ENCODE measurements around the gene PRKAG2.

PRKAG2 gene

DNA sequence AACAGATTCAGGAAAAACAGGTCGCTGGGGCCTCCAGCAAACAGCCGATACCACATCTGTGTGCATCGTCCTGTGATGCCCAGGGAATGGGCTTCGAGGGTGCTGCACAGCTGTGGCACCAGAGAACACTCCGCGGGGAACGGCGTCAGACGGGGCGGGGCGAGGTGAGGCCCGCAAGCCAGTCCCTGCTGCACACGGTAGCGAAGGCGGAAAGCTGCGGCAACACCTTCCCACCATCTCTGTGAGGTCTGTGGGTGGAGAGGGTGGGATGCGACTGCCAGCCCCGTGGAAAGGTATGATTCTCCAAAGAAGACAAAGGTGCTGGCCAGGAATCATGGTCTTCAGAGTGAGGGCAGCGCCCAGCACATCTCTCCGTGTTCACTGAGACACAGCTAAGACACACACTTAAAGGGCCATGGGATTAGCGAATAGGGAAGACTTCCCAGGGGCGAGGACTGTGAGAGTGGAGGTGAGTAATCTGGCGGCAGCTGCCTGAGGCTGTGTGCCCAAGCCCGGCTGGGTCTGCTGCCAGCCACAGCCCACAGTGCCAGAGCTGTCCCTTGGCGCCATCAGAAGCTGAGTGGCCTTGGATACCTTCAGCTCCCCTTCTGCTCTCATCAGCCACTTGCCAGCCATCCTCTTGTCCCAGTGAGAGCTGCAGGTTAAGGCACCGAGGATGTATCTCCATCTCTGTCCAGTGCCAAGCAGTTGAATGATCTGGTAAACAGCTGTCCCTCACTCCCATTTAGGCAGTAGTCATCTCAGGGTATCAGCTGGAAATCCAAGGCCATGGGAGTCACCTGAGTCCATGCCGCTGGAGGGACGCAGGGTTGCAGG, 17.6 kb downstream of the PRKAG2 start:
- no peaks in the 10 kb centered on the region for H3K36me3 ChIP-seq (ENCODE audit: control insufficient read depth, insufficient read depth, low read length)
- H3K4me1 ChIP-seq (ENCODE audit: control insufficient read depth, insufficient read depth, low read length): peaks cover 4% of the 10 kb centered on the region
- no peaks in the 10 kb centered on the region for H3K27me3 ChIP-seq (ENCODE audit: control insufficient read depth, insufficient read depth, low read length, poor library complexity, severe bottlenecking)
- 92% methylated on average over 28 of the region's 28 CpGs for WGBS, 2 experiments
- no peaks in the 10 kb centered on the region for H3K9me3 ChIP-seq (ENCODE audit: control insufficient read depth, low read length)
- H3K27ac ChIP-seq (ENCODE audit: insufficient read depth, low read depth, low read length, poor library complexity, severe bottlenecking): no peak overlapping the region
- no peak overlapping the region for H3K4me3 ChIP-seq (ENCODE audit: insufficient read depth, low read depth, low read length)

DNA sequence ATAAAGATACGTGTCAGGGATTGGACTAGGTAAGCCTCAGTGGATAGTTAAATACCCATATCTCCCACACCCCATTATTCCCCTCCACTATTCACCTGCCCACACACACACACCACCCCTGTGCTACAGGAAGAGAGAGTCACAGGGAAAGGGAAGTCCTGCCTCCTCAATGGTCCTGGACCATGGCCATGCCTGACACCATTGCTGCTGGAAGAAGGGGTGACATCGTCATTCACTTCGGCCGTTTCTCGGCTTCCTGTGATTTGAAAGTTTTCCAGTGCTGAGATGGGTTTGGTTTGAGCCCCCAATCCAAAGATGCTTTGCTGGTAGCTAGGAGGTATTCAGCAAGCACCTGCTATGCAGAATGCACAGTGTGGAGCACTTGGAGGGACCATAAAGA, 18.5 kb downstream of the PRKAG2 start:
- Histone ChIP-seq H3K4me3 (ENCODE audit: insufficient read depth, low read depth, low read length) (no peak overlapping the region), H3K4me1 (ENCODE audit: control insufficient read depth, insufficient read depth, low read length) (peaks cover 4% of the 10 kb centered on the region), H3K27ac (ENCODE audit: insufficient read depth, low read depth, low read length, poor library complexity, severe bottlenecking) (no peak overlapping the region), H3K9me3 (ENCODE audit: control insufficient read depth, low read length) (no peaks in the 10 kb centered on the region), H3K36me3 (ENCODE audit: control insufficient read depth, insufficient read depth, low read length) (no peaks in the 10 kb centered on the region), H3K27me3 (ENCODE audit: control insufficient read depth, insufficient read depth, low read length, poor library complexity, severe bottlenecking) (no peaks in the 10 kb centered on the region)
- WGBS, 2 experiments: 94 to 99% methylated on average over 5 of the region's 5 CpGs

DNA sequence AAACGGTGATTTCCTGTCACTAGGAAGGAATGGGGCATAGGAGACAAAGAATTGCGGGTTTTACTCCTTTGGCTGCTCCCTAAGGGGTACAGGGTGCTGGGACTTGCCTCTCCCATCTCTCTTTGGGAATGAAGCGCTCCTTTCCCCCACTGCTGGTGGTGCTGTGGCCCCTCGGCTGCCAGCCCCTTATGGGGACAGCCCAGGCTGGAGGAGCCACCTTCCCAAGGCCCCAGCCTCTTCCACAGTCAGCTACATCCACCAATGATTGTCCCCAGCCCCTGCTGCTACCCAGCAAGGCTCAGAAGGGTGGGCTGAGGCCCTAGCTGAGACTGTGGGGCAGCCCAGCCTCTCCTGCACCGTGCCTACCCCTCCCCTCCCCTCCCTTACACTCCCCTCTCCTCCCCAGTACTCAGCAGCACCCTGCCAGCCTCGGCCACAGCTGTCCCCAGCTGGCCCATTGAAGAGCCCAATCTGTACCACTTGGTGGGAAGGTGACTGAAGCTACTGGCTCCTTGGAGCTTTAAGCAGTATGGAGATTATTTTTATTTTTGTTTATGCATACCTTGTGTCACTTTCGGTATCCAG, 19.0 kb downstream of the PRKAG2 start:
- H3K4me1 ChIP-seq (ENCODE audit: control insufficient read depth, insufficient read depth, low read length): peaks cover 4% of the 10 kb centered on the region
- no peaks in the 10 kb centered on the region for H3K36me3 ChIP-seq (ENCODE audit: control insufficient read depth, insufficient read depth, low read length)
- H3K27ac ChIP-seq (ENCODE audit: insufficient read depth, low read depth, low read length, poor library complexity, severe bottlenecking): no peak overlapping the region
- WGBS, 2 experiments: 69 to 78% methylated on average over 7 of the region's 7 CpGs
- no peak overlapping the region for H3K4me3 ChIP-seq (ENCODE audit: insufficient read depth, low read depth, low read length)
- no peaks in the 10 kb centered on the region for H3K9me3 ChIP-seq (ENCODE audit: control insufficient read depth, low read length)
- no peaks in the 10 kb centered on the region for H3K27me3 ChIP-seq (ENCODE audit: control insufficient read depth, insufficient read depth, low read length, poor library complexity, severe bottlenecking)

DNA sequence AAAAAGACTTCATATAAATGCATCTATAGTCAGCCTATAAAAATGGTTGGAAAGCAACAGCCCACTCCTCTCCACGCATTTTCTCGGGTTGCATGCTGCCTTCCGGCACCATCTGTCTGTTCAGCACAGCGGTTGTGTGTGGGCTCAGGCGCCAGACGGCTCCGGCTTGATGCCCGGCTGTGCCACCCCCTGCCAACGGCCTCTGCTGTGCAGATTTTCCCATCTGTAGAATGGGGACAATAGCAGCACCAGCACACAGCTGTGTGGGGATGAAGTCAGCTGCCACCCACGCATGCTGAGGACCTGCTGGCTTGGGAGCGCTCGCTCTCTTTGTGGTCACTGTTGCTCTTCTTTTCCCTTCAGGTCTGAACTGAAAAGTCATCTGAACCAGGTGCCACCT, 19.5 kb downstream of the PRKAG2 start:
- Histone ChIP-seq H3K27me3 (ENCODE audit: control insufficient read depth, insufficient read depth, low read length, poor library complexity, severe bottlenecking) (no peaks in the 10 kb centered on the region), H3K4me1 (ENCODE audit: control insufficient read depth, insufficient read depth, low read length) (peaks cover 4% of the 10 kb centered on the region), H3K9me3 (ENCODE audit: control insufficient read depth, low read length) (no peaks in the 10 kb centered on the region), H3K27ac (ENCODE audit: insufficient read depth, low read depth, low read length, poor library complexity, severe bottlenecking) (no peak overlapping the region), H3K36me3 (ENCODE audit: control insufficient read depth, insufficient read depth, low read length) (no peaks in the 10 kb centered on the region), H3K4me3 (ENCODE audit: insufficient read depth, low read depth, low read length) (no peak overlapping the region)
- WGBS, 2 experiments: 93% methylated on average over 12 of the region's 12 CpGs

DNA sequence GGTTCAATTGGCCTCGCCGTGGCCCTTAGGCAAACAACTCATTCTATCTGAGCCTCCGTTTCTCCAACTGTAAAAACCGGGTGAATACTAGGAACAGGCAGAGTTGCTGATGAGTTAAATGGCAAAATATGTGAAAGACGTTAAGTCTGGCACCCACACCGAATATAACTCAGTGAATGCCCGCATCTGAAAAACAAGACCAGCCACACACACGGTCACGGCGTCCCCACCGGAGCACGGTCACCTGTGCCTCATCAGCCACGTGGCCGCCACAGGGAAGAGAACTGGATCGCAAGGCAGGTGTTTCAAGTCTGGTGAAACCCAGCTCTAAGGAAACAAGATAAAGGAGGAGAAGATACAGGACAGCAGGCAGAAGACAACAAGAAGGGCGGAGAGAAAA, 20.4 kb downstream of the PRKAG2 start:
- no peak overlapping the region for H3K27ac ChIP-seq (ENCODE audit: insufficient read depth, low read depth, low read length, poor library complexity, severe bottlenecking)
- no peak overlapping the region for H3K4me3 ChIP-seq (ENCODE audit: insufficient read depth, low read depth, low read length)
- H3K9me3 ChIP-seq (ENCODE audit: control insufficient read depth, low read length): no peaks in the 10 kb centered on the region
- peaks cover 4% of the 10 kb centered on the region for H3K4me1 ChIP-seq (ENCODE audit: control insufficient read depth, insufficient read depth, low read length)
- 91 to 92% methylated on average over 16 of the region's 16 CpGs for WGBS, 2 experiments
- H3K36me3 ChIP-seq (ENCODE audit: control insufficient read depth, insufficient read depth, low read length): no peaks in the 10 kb centered on the region
- H3K27me3 ChIP-seq (ENCODE audit: control insufficient read depth, insufficient read depth, low read length, poor library complexity, severe bottlenecking): no peaks in the 10 kb centered on the region

DNA sequence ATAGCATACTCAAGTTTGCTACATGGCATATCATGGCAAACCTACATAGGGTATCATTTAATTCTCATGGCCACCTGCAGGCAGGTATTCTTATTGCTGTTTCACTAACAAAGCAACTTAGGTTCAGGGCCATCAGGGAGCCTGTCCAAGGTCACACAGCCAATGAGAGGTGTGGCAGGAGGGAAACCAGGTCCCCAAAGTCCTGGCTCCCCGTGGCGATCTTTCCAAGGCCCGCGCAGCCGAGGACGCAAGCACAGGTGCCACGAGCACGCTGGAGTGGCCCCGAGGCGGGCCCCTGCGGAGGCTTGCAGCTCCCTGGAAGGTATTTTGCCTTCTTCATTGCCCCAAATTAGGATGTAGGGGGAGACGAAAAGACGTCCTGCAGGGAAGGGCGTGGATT, 20.8 kb downstream of the PRKAG2 start:
- WGBS, 2 experiments: 87 to 89% methylated on average over 14 of the region's 14 CpGs
- H3K27ac ChIP-seq (ENCODE audit: insufficient read depth, low read depth, low read length, poor library complexity, severe bottlenecking): no peak overlapping the region
- H3K4me1 ChIP-seq (ENCODE audit: control insufficient read depth, insufficient read depth, low read length): peaks cover 4% of the 10 kb centered on the region
- H3K9me3 ChIP-seq (ENCODE audit: control insufficient read depth, low read length): no peaks in the 10 kb centered on the region
- H3K27me3 ChIP-seq (ENCODE audit: control insufficient read depth, insufficient read depth, low read length, poor library complexity, severe bottlenecking): no peaks in the 10 kb centered on the region
- no peaks in the 10 kb centered on the region for H3K36me3 ChIP-seq (ENCODE audit: control insufficient read depth, insufficient read depth, low read length)
- no peak overlapping the region for H3K4me3 ChIP-seq (ENCODE audit: insufficient read depth, low read depth, low read length)

DNA sequence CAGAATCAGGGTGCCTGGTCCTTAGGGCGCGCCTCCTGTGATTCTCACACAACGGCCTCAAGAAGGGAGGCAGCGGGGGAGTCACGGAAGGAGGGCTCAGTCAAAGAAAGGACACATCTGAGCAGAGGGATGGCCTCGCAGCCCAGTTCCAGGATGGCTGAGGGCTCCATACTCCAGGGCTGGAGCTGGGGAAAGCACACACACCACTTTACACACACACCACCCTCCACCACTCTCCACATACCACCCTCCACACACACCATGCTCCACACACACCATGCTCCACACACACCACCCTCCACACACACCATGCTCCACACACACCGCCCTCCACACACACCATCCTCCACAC, 22.2 kb downstream of the PRKAG2 start:
- Histone ChIP-seq H3K9me3 (ENCODE audit: control insufficient read depth, low read length) (no peaks in the 10 kb centered on the region), H3K4me3 (ENCODE audit: insufficient read depth, low read depth, low read length) (no peak overlapping the region), H3K27ac (ENCODE audit: insufficient read depth, low read depth, low read length, poor library complexity, severe bottlenecking) (no peak overlapping the region), H3K4me1 (ENCODE audit: control insufficient read depth, insufficient read depth, low read length) (peaks cover 4% of the 10 kb centered on the region), H3K36me3 (ENCODE audit: control insufficient read depth, insufficient read depth, low read length) (no peaks in the 10 kb centered on the region), H3K27me3 (ENCODE audit: control insufficient read depth, insufficient read depth, low read length, poor library complexity, severe bottlenecking) (no peaks in the 10 kb centered on the region)
- 90% methylated on average over 7 of the region's 7 CpGs for WGBS, 2 experiments

DNA sequence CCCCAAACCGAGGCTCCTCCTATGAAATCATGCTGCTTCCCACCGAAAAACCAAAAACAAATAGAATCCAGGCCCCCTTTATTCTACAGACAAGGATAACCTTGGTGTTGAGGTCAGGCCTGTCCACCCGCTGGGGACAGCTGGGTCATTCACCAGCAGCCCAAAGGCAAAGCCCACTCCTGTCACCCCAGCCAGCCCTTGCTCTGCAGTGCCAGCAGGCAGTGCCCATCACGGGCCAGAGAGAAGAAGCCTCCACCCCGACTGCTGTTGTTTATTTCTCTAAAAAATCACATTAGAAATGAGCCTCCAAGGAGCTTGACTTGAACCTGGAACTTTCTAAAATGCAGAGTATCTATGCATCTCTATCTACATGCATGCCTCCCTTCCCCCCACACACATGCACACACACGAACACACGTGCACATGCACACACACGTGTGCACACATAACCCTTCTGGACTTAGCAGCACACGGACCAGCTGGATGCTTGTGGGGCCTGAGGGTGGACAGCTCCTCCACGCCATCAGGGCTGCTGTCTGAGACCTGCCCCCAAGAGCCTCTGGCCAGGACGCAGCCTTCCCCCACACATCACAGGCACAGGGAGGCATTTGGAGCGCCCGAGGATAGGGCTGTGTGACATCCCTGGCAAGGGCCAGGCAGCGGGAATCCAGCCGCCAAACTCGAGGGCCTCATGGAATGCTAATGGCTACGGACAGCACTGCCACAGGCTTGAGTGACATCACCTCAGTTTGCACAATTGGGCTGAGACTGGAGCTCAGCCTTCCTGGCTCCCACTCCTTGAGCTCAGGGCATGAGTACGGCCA, 22.8 kb downstream of the PRKAG2 start:
- Histone ChIP-seq H3K36me3 (ENCODE audit: control insufficient read depth, insufficient read depth, low read length) (no peaks in the 10 kb centered on the region), H3K27me3 (ENCODE audit: control insufficient read depth, insufficient read depth, low read length, poor library complexity, severe bottlenecking) (no peaks in the 10 kb centered on the region), H3K9me3 (ENCODE audit: control insufficient read depth, low read length) (no peaks in the 10 kb centered on the region), H3K27ac (ENCODE audit: insufficient read depth, low read depth, low read length, poor library complexity, severe bottlenecking) (no peak overlapping the region), H3K4me3 (ENCODE audit: insufficient read depth, low read depth, low read length) (no peak overlapping the region), H3K4me1 (ENCODE audit: control insufficient read depth, insufficient read depth, low read length) (peaks cover 4% of the 10 kb centered on the region)
- WGBS, 2 experiments: 81 to 84% methylated on average over 18 of the region's 18 CpGs

DNA sequence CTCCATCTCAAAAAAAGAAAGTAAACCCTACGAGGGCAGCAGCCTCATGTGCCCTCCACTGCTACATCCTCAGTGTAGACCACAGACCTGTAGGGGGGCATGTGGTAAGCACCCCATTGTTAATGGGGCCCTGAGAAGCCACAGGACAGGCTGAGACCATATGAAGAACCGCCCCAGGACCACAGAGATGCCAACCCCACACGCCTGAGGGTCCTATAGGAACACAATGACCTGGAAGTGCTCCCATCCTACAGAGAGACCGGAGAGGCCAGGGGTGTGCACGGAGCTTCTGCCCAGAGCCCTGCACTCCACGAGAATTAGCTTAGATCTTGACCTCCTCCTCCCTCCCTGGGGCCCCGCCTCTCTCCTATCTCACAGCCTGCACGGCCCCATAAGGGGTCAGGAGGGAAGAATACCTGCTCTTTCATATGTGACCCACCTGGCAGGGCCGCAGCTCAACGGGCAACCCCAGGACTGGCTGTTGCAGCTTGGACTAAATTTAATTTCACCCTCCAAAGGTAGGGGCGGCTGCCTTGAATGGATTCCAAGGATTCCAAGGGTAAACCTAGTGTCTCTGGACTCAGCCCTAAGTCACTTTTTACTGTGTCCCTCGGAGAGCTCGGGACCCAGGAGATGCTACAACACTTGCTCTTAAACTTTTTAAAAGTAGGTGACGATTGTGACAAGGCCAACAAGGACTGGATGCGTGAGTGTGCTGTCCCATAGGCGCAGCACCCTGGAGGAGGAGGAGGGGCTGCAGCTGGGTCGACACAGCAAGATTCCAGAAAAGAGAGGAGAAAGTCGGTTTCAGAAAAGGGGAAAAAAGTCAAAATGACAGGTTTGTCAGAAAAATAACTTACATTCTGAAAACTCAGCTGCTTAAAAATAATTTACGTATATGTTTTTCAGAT, 24.2 kb downstream of the PRKAG2 start:
- Histone ChIP-seq H3K4me1 (ENCODE audit: control insufficient read depth, insufficient read depth, low read length) (peaks cover 4% of the 10 kb centered on the region), H3K4me3 (ENCODE audit: insufficient read depth, low read depth, low read length) (no peak overlapping the region), H3K36me3 (ENCODE audit: control insufficient read depth, insufficient read depth, low read length) (no peaks in the 10 kb centered on the region), H3K9me3 (ENCODE audit: control insufficient read depth, low read length) (no peaks in the 10 kb centered on the region), H3K27ac (ENCODE audit: insufficient read depth, low read depth, low read length, poor library complexity, severe bottlenecking) (no peak overlapping the region), H3K27me3 (ENCODE audit: control insufficient read depth, insufficient read depth, low read length, poor library complexity, severe bottlenecking) (no peaks in the 10 kb centered on the region)
- 87 to 88% methylated on average over 19 of the region's 19 CpGs for WGBS, 2 experiments

Measured in ectodermal cell (in vitro differentiated cells).